ENCODE measurements around the gene HIVEP3. TPM values are rescaled to one million over a fixed set of nuclear protein-coding genes. Genes with fewer than 3 reads are reported as not detected.

HIVEP3 gene
- total RNA-seq, 1 donor, result 1.8 TPM

GRCh38 chr1:41632781-41633575, 285.7 kb downstream of the HIVEP3 start:
- Histone ChIP-seq H3K79me2 (ENCODE audit: insufficient read depth, low read length) (peaks cover 45% of the 10 kb centered on the region), H3K4me2 (ENCODE audit: insufficient read depth, low read length) (peak overlapping the region; percentile 4)

GRCh38 chr1:41631971-41632370, 286.8 kb downstream of the HIVEP3 start:
- no peak for TF ChIP-seq CTCF (IDR thresholded peaks at IDR 0.05; ENCODE audit: extremely low read depth, low read depth, low read length)
- no peak overlapping the region for H3K4me3 ChIP-seq (ENCODE audit: insufficient read depth, low read length)
- peaks cover 61% of the 10 kb centered on the region for H3K4me1 ChIP-seq (ENCODE audit: insufficient read depth, low read length)
- no peaks in the 10 kb centered on the region for H3K9me3 ChIP-seq (ENCODE audit: low read depth, low read length)
- H3K4me2 ChIP-seq (ENCODE audit: insufficient read depth, low read length), result peak overlapping the region; percentile 39
- no peak overlapping the region for H2AFZ ChIP-seq (ENCODE audit: low read length)
- DNase-seq (ENCODE audit: insufficient read length, low spot score, missing footprints), result peak; percentile 93
- H3K27me3 ChIP-seq (ENCODE audit: insufficient read depth, low read length), result no peaks in the 10 kb centered on the region
- peaks cover 42% of the 10 kb centered on the region for H3K79me2 ChIP-seq (ENCODE audit: insufficient read depth, low read length)
- H3K36me3 ChIP-seq (ENCODE audit: insufficient read depth, low read length), result no peaks in the 10 kb centered on the region
- H3K27ac ChIP-seq (ENCODE audit: low read depth, low read length), result peak overlapping the region; percentile 47
- no peaks in the 10 kb centered on the region for H4K20me1 ChIP-seq (ENCODE audit: insufficient read depth, low read length)

More at GRCh38 chr1:41632781-41633575, 285.7 kb downstream of the HIVEP3 start:
- peak overlapping the region; percentile 4 for H2AFZ ChIP-seq (ENCODE audit: low read length)
- TF ChIP-seq CTCF (IDR thresholded peaks at IDR 0.05; ENCODE audit: extremely low read depth, low read depth, low read length), result no peak
- H3K9me3 ChIP-seq (ENCODE audit: low read depth, low read length), result no peaks in the 10 kb centered on the region
- no peak for DNase-seq (ENCODE audit: insufficient read length, low spot score, missing footprints)
- no peaks in the 10 kb centered on the region for H4K20me1 ChIP-seq (ENCODE audit: insufficient read depth, low read length)
- peaks cover 54% of the 10 kb centered on the region for H3K4me1 ChIP-seq (ENCODE audit: insufficient read depth, low read length)
- no peaks in the 10 kb centered on the region for H3K27me3 ChIP-seq (ENCODE audit: insufficient read depth, low read length)
- no peaks in the 10 kb centered on the region for H3K36me3 ChIP-seq (ENCODE audit: insufficient read depth, low read length)
- H3K27ac ChIP-seq (ENCODE audit: low read depth, low read length), result peak overlapping the region; percentile 82
- no peak overlapping the region for H3K4me3 ChIP-seq (ENCODE audit: insufficient read depth, low read length)

- Histone ChIP-seq H3K27me3 (ENCODE audit: insufficient read depth, low read length) (no peaks in the 10 kb centered on the region), H3K4me1 (ENCODE audit: insufficient read depth, low read length) (peaks cover 70% of the 10 kb centered on the region)
Observed at GRCh38 chr1:41631154-41631553, 287.6 kb downstream of the HIVEP3 start.

More at GRCh38 chr1:41631154-41631553, 287.6 kb downstream of the HIVEP3 start:
- Histone ChIP-seq H3K4me2 (ENCODE audit: insufficient read depth, low read length) (no peak overlapping the region), H3K27ac (ENCODE audit: low read depth, low read length) (peak overlapping the region; percentile 47), H4K20me1 (ENCODE audit: insufficient read depth, low read length) (no peaks in the 10 kb centered on the region), H2AFZ (ENCODE audit: low read length) (no peak overlapping the region), H3K79me2 (ENCODE audit: insufficient read depth, low read length) (peaks cover 47% of the 10 kb centered on the region), H3K9me3 (ENCODE audit: low read depth, low read length) (no peaks in the 10 kb centered on the region), H3K36me3 (ENCODE audit: insufficient read depth, low read length) (no peaks in the 10 kb centered on the region), H3K4me3 (ENCODE audit: insufficient read depth, low read length) (no peak overlapping the region)
- no peak for TF ChIP-seq CTCF (IDR thresholded peaks at IDR 0.05; ENCODE audit: extremely low read depth, low read depth, low read length)
- no peak for DNase-seq (ENCODE audit: insufficient read length, low spot score, missing footprints)

Measured in osteoblast (primary cell).